Cardiac atrium fibroblast (primary cell): ENCODE data around the gene TK2. TPM values are rescaled to one million over a fixed set of nuclear protein-coding genes. Genes with fewer than 3 reads are reported as not detected.

ENCODE experiments used
- total RNA-seq: library from RNA; depleted of rRNA; stranded (reverse); fragments of >200 nt; gene quantifications from 2 replicates; pipeline ENCODE4 v1.2.3, GENCODE V29; 2015

The TK2 gene
- total RNA-seq: 34.1 and 45.0 TPM in 2 replicates

DNA sequence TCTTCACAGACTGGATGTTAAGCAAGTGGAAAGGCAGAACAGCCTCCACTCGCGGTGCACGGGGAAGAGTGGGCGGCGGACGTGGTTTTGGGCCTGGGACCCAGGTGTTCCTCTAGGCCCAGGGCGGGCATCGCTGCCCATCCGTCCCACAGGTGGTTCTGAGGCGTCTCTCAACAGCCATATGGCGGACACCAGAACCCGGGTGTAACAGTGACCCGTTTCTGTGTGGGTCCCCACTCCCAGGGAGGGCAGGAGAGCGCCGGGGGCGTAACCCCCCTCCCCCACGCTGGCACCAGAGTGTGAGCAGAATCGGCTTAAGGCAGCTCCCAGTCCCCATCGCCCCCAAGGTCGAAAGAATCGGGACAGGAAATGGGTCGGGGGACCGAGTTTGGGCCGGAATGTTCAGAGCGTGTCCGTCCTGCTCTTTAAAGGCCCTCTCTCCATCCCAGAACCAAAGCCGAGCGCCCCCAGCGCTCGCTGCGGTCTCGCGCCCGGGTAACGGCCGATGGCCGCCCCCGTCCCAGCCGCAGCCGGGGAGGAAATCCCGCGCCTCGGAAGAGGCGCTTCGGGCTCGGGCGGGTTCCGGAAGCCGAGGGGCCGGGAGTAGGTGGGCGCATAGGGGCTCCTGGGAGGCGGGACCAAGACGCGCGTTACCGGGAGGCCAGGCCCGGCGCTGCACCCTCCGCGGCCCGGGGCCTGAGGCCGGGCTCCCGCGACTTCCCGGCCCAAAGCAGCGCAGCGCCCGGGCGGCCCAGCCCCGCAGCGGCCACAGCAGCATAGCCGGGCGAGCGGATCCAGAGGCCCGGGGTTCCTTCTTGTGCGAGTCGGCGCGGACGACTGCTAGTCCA lies at the start of gene TK2:
Gene TK2, minus strand, starts transcription at position 839 of the 848 bp plus-strand sequence. Its CDS starts 61 bp downstream, at position 778.

DNA sequence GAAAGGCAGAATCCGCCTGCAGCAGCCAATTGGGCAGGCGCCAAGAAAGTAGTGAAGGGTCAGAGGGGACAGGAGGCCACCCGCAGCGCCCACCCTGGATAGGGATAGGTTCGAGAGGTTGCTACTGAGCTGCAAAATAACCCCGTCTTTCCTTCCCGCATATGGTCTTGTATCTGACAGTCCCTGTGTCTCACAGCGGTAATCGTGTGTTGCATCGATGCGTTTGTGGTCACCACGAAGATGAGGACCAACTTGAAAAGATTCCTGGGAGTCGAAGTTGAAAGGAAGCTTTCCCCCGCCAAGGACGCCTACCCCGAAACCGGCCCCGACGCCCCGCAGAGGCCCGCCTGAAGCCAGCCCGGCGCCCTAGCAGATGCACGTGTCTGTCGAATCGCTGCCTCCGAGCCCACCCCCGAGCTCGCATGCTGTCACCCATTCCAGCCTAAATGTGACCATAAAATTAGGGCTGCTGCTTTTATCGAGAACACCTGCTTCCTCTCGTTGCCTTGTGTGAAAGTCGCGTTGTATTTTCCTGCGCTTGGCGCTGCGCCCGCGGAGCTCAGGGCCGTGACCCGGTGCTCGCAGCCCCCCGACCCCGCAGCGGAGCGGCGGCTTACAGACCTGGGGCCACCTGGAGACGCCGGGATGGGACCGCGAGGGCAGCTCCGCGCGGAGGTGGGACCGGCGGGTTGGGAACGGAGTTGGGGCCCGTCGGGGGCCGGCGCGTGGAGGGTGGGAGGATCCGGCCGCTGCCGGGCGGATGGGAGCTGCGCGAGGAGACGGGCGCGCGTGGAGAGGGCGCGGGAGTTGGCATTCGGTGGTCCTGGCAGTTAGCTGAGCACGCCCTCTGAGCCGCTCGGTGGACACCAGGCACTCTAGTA lies 29.0 kb upstream of the TK2 start, which contains the start of gene CMTM2:
Gene CMTM2, plus strand, starts transcription at position 813 of the 881 bp plus-strand sequence. CDS start 145 bp downstream, outside the sequence.

DNA sequence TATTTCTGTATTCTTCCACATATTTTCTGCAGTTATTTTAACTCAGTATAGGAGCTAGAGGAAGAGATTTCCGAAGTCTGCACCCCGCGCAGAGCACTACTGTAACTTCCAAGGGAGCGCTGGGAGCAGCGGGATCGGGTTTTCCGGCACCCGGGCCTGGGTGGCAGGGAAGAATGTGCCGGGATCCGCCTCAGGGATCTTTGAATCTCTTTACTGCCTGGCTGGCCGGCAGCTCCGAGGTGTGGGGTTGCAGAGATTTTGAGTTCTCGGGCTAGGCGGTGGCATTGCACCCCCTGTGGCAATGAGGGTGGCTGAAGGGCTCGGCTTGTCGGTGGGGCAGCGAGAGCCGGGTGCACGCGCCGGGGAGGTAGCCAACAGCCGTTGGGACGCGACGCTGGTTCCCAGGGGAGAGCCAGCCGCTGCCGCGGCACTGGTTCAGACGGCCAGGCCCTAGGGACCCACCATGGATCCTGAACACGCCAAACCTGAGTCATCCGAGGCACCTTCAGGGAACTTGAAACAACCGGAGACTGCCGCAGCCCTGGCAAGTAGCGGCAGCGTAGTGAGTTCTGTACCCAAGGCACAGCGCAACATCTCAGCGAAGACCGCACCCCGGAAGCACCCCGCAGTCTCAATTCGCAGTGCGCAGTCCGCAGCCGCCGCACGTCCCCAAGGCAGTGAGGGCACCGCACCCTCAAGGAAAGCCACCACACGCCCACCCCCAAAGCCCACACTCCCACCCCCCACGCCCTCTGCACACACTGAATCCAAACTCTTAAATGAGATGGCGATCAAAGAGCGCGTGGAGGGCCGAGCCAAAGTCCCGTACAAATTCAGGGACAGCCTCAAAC lies 16.4 kb upstream of the TK2 start, which contains the start of gene CMTM1:
Gene CMTM1, plus strand, starts transcription at position 389 of the 851 bp plus-strand sequence. Its CDS starts 75 bp downstream, at position 464.

DNA sequence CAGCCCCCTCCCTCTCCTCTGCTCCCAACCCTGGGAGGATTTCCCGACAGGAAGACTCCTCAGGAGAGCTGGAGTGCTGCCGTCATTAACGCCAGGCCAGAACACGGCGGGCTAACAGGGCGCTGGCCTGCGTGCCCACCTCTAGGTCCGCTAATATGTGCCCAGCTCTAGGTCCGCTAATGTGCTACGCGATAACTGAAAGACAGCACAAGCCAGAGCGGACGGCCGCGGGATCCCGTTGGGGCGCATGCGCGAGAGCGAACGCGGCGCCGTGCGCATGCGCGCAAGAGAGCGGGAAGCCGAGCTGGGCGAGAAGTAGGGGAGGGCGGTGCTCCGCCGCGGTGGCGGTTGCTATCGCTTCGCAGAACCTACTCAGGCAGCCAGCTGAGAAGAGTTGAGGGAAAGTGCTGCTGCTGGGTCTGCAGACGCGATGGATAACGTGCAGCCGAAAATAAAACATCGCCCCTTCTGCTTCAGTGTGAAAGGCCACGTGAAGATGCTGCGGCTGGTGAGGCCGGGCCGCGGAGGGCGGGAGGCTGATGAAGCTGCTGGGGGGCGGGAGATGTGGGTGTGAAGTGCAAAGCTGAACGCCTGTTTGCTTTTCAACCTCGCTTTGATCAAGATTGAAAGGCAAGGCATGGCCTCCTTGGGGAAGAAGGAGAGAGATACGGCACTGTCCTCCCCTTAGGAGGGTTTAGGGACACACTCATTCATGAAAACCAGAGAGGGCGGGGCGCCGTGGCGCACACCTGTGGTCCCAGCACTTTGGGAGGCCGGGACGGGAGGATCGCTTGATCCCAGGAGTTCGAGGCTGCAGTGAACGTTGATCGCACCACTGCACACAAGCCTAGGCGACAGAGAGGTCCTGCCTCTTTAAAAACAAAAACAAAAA lies 2.6 kb upstream of the TK2 start, which contains the start of gene CKLF:
Gene CKLF, plus strand, starts transcription at position 291 of the 892 bp plus-strand sequence. Its CDS starts 140 bp downstream, at position 431.

Other genes with a start within 250 kb of the TK2 start
- gene CDH5, start 183.4 kb downstream of the TK2 start, total RNA-seq: 24.6 and 30.6 TPM in 2 replicates
- 0.49 and 5.6 TPM in 2 replicates for gene BEAN1, start 122.8 kb downstream of the TK2 start, total RNA-seq
- 45.5 and 65.1 TPM in 2 replicates for gene CKLF, start 2.5 kb upstream of the TK2 start, total RNA-seq
- 2.9 TPM in 1 of 2 replicates, not detected in the other for gene CMTM1, start 16.3 kb upstream of the TK2 start, total RNA-seq
- not detected in 2 replicates for gene CMTM2, start 29.3 kb upstream of the TK2 start, total RNA-seq
- 21.5 and 30.7 TPM in 2 replicates for gene CMTM3, start 54.6 kb upstream of the TK2 start, total RNA-seq
- 10.2 and 10.5 TPM in 2 replicates for gene CMTM4, start 146.6 kb upstream of the TK2 start, total RNA-seq
- gene DYNC1LI2, start 201.5 kb upstream of the TK2 start, total RNA-seq: 75.5 and 84.9 TPM in 2 replicates